ENCODE results near the gene C16orf90. TPM values are rescaled to one million over a fixed set of nuclear protein-coding genes. Genes with fewer than 3 reads are reported as not detected.

Gene C16orf90
- total RNA-seq, 4 donors from 2014 or later: not detected

GRCh38 chr16:3497771-3498170 is 2.5 kb upstream of the C16orf90 start:
- TF ChIP-seq CTCF (IDR thresholded peaks at IDR 0.05; ENCODE audit: low read depth): no peak

DNA sequence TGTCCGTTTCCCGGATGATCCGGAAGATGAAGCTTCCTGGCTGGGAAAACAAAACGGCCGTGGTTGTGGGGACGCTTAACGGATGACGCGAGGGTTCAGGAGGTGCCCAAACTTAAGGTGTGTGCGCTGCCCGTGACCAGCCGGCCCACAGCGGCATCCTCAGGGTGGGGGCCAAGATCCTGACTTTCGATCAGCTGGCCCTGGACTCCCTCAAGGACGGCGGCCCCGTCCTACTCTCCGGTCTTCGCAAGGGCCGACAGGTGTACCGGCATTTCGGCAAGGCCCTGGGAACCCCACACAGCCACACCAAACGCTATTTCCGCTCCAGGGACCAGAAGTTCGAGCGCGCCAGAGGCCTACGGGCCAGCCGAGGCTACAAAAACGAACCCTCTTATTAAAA is 1.1 kb upstream of the C16orf90 start:
- no peak for TF ChIP-seq CTCF (IDR thresholded peaks at IDR 0.05; ENCODE audit: low read depth)

DNA sequence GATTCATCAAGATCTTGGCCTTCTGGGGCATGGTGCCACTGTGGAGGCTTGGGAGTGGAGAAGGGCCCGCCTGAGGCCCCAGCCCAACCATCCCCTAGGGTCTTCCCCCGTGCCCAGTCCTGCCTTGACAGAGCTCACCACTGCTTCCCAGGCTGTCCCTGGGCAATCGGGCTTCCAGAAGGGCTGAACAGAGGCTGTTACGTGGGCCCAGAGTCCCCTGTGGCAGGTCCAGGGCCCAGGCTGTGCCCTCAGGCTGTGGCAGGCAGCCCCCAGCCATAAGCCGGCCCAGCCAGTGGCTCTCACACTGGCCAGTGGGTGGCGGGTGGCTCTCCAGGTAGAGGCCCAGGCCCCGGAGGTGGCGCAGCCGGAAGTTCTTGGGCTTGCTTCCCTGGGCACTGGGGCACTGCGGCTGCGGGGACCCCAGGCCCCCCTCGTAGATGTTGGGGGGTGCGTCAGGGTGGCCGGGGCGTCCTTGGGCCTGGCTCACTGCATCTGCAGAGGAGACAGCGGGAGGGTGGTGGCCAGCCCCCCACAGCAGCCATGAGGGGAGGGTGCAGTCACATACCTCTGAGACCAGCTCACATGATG is 809 bp downstream of the C16orf90 start:
- TF ChIP-seq CTCF (IDR thresholded peaks at IDR 0.05; ENCODE audit: low read depth): no peak

DNA sequence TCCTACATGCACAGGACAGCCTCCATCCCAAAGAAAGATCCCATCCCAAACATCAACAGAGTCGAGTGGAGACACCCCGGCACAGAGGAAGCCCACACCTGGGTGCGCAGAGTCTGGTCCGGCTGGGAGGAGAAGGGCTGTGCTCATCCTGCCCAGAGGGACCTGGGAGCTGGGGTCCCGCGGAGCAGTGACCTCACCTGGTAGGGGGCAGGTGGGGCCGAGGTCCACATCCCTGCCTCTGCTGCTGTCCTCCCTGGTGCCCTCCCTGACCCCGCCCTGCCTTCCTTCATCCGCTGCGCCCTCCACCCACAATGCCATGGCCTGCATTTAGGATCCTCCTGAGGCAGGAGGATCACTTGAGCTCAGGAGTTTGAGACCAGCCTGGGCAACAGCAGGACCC is 2.9 kb downstream of the C16orf90 start:
- no peak for TF ChIP-seq CTCF (IDR thresholded peaks at IDR 0.05; ENCODE audit: low read depth)

DNA sequence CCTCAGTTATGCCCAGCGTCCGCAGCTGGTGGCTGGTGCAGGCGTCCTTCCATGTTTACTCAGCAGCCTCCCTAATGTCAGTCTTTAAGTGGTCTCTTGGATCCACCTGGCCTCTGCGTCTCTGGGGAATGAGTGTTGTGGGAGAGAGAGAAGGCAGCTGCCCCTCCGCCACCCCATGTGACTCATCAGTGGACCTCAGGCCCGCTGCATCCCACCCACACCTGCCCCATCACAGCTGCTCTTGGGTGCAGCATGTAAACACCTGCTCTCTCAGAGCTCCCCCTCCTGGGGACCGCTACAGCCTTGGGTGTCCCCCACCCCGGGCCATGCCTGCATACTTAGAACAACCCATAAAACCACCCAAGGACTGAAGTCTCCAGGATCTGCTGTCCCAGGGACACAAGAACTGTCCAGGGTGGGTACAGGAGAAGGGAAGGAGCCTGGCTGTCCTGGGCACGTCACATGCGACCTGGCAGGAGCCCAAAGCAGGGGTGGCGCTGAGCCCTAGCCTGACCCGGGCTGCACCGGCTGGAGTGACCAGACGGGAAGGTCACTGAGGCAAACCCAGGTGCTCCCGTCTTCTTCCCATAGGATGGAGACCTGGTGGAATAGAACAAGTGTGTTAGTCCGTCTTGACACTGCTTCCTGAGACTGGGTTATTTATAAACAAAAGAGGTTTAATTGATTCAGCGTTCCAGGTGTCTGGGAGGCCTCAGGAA is 4.2 kb downstream of the C16orf90 start:
- TF ChIP-seq CTCF (IDR thresholded peaks at IDR 0.05; ENCODE audit: low read depth): no peak

- no peak for TF ChIP-seq CTCF (IDR thresholded peaks at IDR 0.05; ENCODE audit: low read depth)
Observed at GRCh38 chr16:3488801-3489200, 6.5 kb downstream of the C16orf90 start.

DNA sequence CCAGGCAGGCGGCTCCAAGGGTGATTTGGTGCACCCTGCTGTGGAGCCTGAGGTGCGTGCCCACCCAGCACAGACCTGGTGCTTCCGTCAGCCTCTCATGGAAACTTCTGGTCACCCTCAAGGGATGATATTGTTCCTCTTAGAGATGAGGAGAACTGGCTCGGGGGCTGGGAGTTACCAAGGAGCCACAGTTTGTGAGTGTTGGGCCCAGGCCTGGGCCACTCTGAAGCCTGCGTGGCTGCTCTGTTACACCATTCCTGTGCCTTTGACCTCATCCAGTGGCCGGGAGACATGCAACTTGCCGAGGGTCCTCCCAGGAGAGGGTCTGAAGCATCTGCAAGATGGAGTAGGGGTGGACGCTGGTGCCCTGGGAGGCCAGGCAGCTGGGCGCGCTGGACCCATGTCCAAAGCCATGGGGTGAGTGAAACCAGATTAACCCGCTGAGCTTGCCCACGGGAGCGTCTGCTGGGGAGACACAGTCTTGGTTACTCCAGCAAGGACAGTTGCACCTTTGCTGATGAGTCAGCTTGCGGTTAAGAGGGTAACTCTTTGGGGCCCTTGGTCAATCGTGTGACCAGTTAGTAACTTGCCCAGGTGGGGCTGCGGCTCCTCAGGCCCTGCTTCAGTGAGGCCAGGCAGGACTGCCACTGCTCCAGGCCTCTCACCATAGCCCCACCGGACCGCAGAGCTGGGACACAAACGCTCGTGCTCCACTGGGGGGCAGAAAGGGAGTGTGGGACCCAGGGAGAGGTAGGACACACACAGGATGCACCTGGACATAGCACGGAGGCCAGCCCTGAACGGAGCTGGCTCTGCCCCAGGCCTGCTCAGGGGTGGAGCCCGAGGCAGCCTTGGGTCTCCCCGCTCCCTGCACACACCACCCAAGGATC is 7.5 kb downstream of the C16orf90 start:
- TF ChIP-seq CTCF (IDR thresholded peaks at IDR 0.05; ENCODE audit: low read depth): no peak
